Fibroblast of lung (primary cell): Measurements from ENCODE around the gene LRP10. TPM values are rescaled to one million over a fixed set of nuclear protein-coding genes. Genes with fewer than 3 reads are reported as not detected.

Source experiments
- DNase-seq, 2 donors: peaks; one replicate each; pipeline versions ENCODE4 v3.0.0 to v3.0.0-alpha.2; 2010; ENCODE audit warnings: low read depth in 2 of 2
- H2AFZ ChIP-seq: 2 replicates; pipeline ENCODE4 v1.5.1; 2012; ENCODE audit warnings: low read length, control low read depth, inconsistent platforms
- H3K27ac ChIP-seq: 2 replicates; pipeline ENCODE4 v1.5.1; 2011; ENCODE audit warnings: low read length, control low read depth; ENCODE audit not compliant: insufficient read depth
- H3K27me3 ChIP-seq: 2 replicates; pipeline ENCODE4 v1.5.1; 2011; ENCODE audit warnings: mild to moderate bottlenecking, low read length; ENCODE audit not compliant: control insufficient read depth, insufficient read depth
- H3K36me3 ChIP-seq: 2 replicates; pipeline ENCODE4 v1.5.1; 2011; ENCODE audit warnings: low read length; ENCODE audit not compliant: control insufficient read depth, insufficient read depth
- H3K4me1 ChIP-seq: 2 replicates; pipeline ENCODE4 v1.5.1; 2011; ENCODE audit warnings: low read length; ENCODE audit not compliant: control insufficient read depth, insufficient read depth; ENCODE audit errors: extremely low read depth
- H3K4me2 ChIP-seq: 2 replicates; pipeline ENCODE4 v1.5.1; 2011; ENCODE audit warnings: low read length, control low read depth; ENCODE audit not compliant: insufficient read depth; ENCODE audit errors: extremely low read depth
- H3K4me3 ChIP-seq, 4 experiments: fragments of 200-600 bp in 1 of 4; sonication (generic) in 1 of 4; replicated peaks in 1 of 4; 2 replicates each; pipeline ENCODE4 v1.5.1; 2011 to 2016; ENCODE audit warnings: low read length in 4 of 4, low read depth in 3 of 4, mild to moderate bottlenecking in 3 of 4, control low read depth in 2 of 4, inconsistent platforms in 1 of 4, mixed read lengths in 1 of 4; ENCODE audit not compliant: insufficient read depth in 1 of 4; ENCODE audit errors: control extremely low read depth in 1 of 4
- H3K79me2 ChIP-seq: 2 replicates; pipeline ENCODE4 v1.5.1; 2012; ENCODE audit warnings: mild to moderate bottlenecking, low read length, inconsistent platforms; ENCODE audit not compliant: control insufficient read depth, insufficient read depth
- H3K9ac ChIP-seq: 2 replicates; pipeline ENCODE4 v1.5.1; 2011; ENCODE audit warnings: mild to moderate bottlenecking, low read length, control low read depth; ENCODE audit not compliant: insufficient read depth
- H3K9me3 ChIP-seq: 2 replicates; pipeline ENCODE4 v1.5.1; 2012; ENCODE audit warnings: low read depth, low read length; ENCODE audit not compliant: control insufficient read depth, insufficient read depth
- H4K20me1 ChIP-seq: 2 replicates; pipeline ENCODE4 v1.5.1; 2011; ENCODE audit warnings: low read length; ENCODE audit not compliant: control insufficient read depth, insufficient read depth; ENCODE audit errors: extremely low read depth
- CTCF ChIP-seq, 2 donors: IDR thresholded peaks in 1 of 2; conservative IDR thresholded peaks in 1 of 2; 1 replicate in 1 of 2; 2 replicates in 1 of 2; pipeline ENCODE4 v1.5.1; 2011 to 2012; ENCODE audit warnings: low read length in 2 of 2, control low read depth in 1 of 2, inconsistent platforms in 1 of 2, low read depth in 1 of 2, mild to moderate bottlenecking in 1 of 2
- EZH2 ChIP-seq: IDR thresholded peaks from 2 replicates; pipeline ENCODE4 v1.5.1; 2012; ENCODE audit warnings: low read length, control low read depth, mild to moderate bottlenecking; ENCODE audit errors: missing control alignments
- polyA minus RNA-seq: library from RNA; depleted of rRNA, polyadenylated mRNA; stranded (reverse); fragments of >200 nt; gene quantifications from 2 replicates; pipeline ENCODE4 v1.2.3, GENCODE V29; 2011; ENCODE audit warnings: low replicate concordance
- polyA plus RNA-seq, 2 donors: library from polyadenylated mRNA; depleted of rRNA in 1 of 2; stranded (reverse) in 1 of 2; unstranded in 1 of 2; fragments of >200 nt; gene quantifications; 2 replicates each; pipeline ENCODE4 v1.2.1, GENCODE V29; 2011 to 2012; ENCODE audit warnings: missing spikeins in 1 of 2
- total RNA-seq: library from RNA; depleted of rRNA; stranded (reverse); fragments of >200 nt; gene quantifications from 2 replicates; pipeline ENCODE4 v1.2.1, GENCODE V29; 2014

Gene LRP10
- total RNA-seq = 71.9 and 95.5 TPM in 2 replicates
- polyA plus RNA-seq = 100 and 130 TPM in 2 replicates
- 143 and 172 TPM in 2 replicates for polyA plus RNA-seq (2012)
- 703 and 794 TPM in 2 replicates for polyA minus RNA-seq

GRCh38 chr14:22871224-22872032 lies at the start of gene LRP10:
Gene LRP10, plus strand, starts transcription at chr14:22871740. Its CDS starts 564 bp downstream, at chr14:22872304.
- Histone ChIP-seq H3K79me2 (peaks cover 18% of the 10 kb centered on the region), H3K9ac (peak within 1 kb of the TSS; percentile 95), H2AFZ (peak within 1 kb of the TSS; percentile 89), H4K20me1 (no peaks in the 10 kb centered on the region), H3K36me3 (peaks cover 20% of the 10 kb centered on the region), H3K4me2 (peak within 1 kb of the TSS; percentile 98), H3K9me3 (no peaks in the 10 kb centered on the region), H3K4me1 (peaks cover 4% of the 10 kb centered on the region), H3K4me3 (peak within 1 kb of the TSS; percentile 80 to 96 (median 88)), H3K27me3 (no peaks in the 10 kb centered on the region), H3K27ac (peak within 1 kb of the TSS; percentile 93)
- TF ChIP-seq EZH2 (no peak), CTCF (conservative IDR thresholded peaks at IDR 0.05 in 1 of 2, IDR thresholded peaks at IDR 0.05 in 1 of 2; ENCODE audit: low read depth in 1 of 2, low read length in 2 of 2) (no peak)
- peak; percentile 84 to 88 for DNase-seq

GRCh38 chr14:22822016-22822570 lies 49.4 kb upstream of the LRP10 start:
- peak overlapping the region; percentile 39 for H3K4me2 ChIP-seq
- H3K9ac ChIP-seq = no peak overlapping the region

More at GRCh38 chr14:22822016-22822570, 49.4 kb upstream of the LRP10 start:
- Histone ChIP-seq H3K27ac (peak overlapping the region; percentile 26), H3K36me3 (no peaks in the 10 kb centered on the region), H3K79me2 (no peaks in the 10 kb centered on the region), H4K20me1 (no peaks in the 10 kb centered on the region), H3K27me3 (no peaks in the 10 kb centered on the region), H3K9me3 (no peaks in the 10 kb centered on the region), H2AFZ (peak overlapping the region; percentile 2), H3K4me3 (peak overlapping the region in 2 of 4 experiments; percentile 27 to 29), H3K4me1 (peaks cover 12% of the 10 kb centered on the region)
- DNase-seq = no peak
- TF ChIP-seq EZH2 (no peak), CTCF (conservative IDR thresholded peaks at IDR 0.05 in 1 of 2, IDR thresholded peaks at IDR 0.05 in 1 of 2; ENCODE audit: low read depth in 1 of 2, low read length in 2 of 2) (no peak)
